Panc1 (cell line): ENCODE measurements around the gene HIGD1C. TPM values are rescaled to one million over a fixed set of nuclear protein-coding genes. Genes with fewer than 3 reads are reported as not detected.
A peak's percentile ranks its signal among the peaks of the same experiment; 100 is the strongest.
"Not testable (repeated sequence)": the region's sequence is repeated elsewhere in the genome, so short reads cannot be mapped to it uniquely, and the experiment has no call there.

Experiments
- ATAC-seq: fragments of 200-7000 bp; cut with Tn5 transposase; 2 replicates; pipeline ENCODE4 v1.9.1; 2020; ENCODE audit warnings: mild to moderate bottlenecking, moderate library complexity
- Bru-seq: library from RNA; stranded (reverse); fragments of 400-500 nt; gene quantifications from one replicate; lab custom pipeline; 2021; lab: Mats Ljungman, UMichigan
- BruChase-seq, 2 experiments: library from RNA; stranded (reverse); fragments of 400-500 nt; gene quantifications; one replicate each; lab custom pipeline; 2021; lab: Mats Ljungman, UMichigan
- BruUV-seq: library from RNA; stranded (reverse); fragments of 400-500 nt; replicated peaks from 2 replicates; lab custom pipeline; 2021; lab: Mats Ljungman, UMichigan
- CTCF ChIA-PET: fragments of 300-600 bp; sonication (Branson Sonifier 250); formaldehyde crosslinking; loops from one replicate; lab custom pipeline; 2022; ENCODE audit warnings: antibody characterized with exemption; lab: Charles Lee
- POLR2A ChIA-PET: fragments of 300-600 bp; sonication (Branson Sonifier 250); formaldehyde crosslinking; loops from one replicate; lab custom pipeline; 2022; ENCODE audit warnings: antibody characterized with exemption; lab: Charles Lee
- DNase-seq: peaks from one replicate; pipeline ENCODE4 v3.0.0-alpha.2; 2010; ENCODE audit warnings: low read depth, low spot score
- H3K27ac ChIP-seq: 2 replicates; pipeline ENCODE4 v1.5.1; 2011; ENCODE audit warnings: mild to moderate bottlenecking, low read length, inconsistent platforms
- H3K27me3 ChIP-seq: fragments of 200-500 bp; sonication (Bioruptor generic); 2 replicates; pipeline ENCODE4 v1.6.0; 2014; ENCODE audit warnings: low read length, inconsistent platforms; ENCODE audit not compliant: control insufficient read depth, insufficient read depth
- H3K36me3 ChIP-seq: fragments of 200-500 bp; sonication (Bioruptor generic); 2 replicates; pipeline ENCODE4 v1.5.1; 2014; ENCODE audit warnings: inconsistent platforms, mild to moderate bottlenecking, low read length, moderate library complexity; ENCODE audit not compliant: control insufficient read depth, insufficient read depth
- H3K4me1 ChIP-seq: 2 replicates; pipeline ENCODE4 v1.5.1; 2011; ENCODE audit warnings: inconsistent platforms, mild to moderate bottlenecking, low read length, moderate library complexity; ENCODE audit not compliant: control insufficient read depth, insufficient read depth
- H3K4me3 ChIP-seq, 2 experiments: 2 replicates each; pipeline ENCODE4 v1.5.1; 2011 to 2012; ENCODE audit warnings: low read depth in 2 of 2, low read length in 2 of 2, mild to moderate bottlenecking in 2 of 2, inconsistent platforms in 1 of 2, moderate library complexity in 1 of 2
- H3K9me3 ChIP-seq: fragments of 200-500 bp; sonication (Bioruptor generic); 2 replicates; pipeline ENCODE4 v1.5.1; 2014; ENCODE audit warnings: low read depth, mild to moderate bottlenecking, inconsistent platforms, low read length, moderate library complexity; ENCODE audit not compliant: control insufficient read depth, insufficient read depth
- POLR2AphosphoS5 ChIP-seq: IDR thresholded peaks from 2 replicates; pipeline ENCODE4 v1.6.1; 2012; ENCODE audit warnings: mild to moderate bottlenecking, low read depth, low read length, moderate library complexity
- SIN3A ChIP-seq: IDR thresholded peaks from 2 replicates; pipeline ENCODE4 v1.6.1; 2012; ENCODE audit warnings: low read depth, mild to moderate bottlenecking, low read length, moderate library complexity, borderline replicate concordance; ENCODE audit not compliant: insufficient read depth
- TCF7L2 ChIP-seq: IDR thresholded peaks from 2 replicates; pipeline ENCODE4 v1.6.1; 2011; ENCODE audit warnings: mild to moderate bottlenecking, low read depth, low read length, inconsistent platforms
- in situ Hi-C: cut with HindIII; loops from 2 replicates; pipeline ENCODE4 v1.10.0; 2016; ENCODE audit warnings: low sequenced_read_pairs, low pct_unique_long_range_greater_than_20kb
- intact Hi-C: fragments of 100-400 bp; cut with micrococcal nuclease; formaldehyde crosslinking; loops from one replicate; pipeline ENCODE4 v1.10.0; 2022; ENCODE audit not compliant: unreplicated experiment
- long read RNA-seq: library from polyadenylated mRNA; unstranded; transcript quantifications from one replicate; pipeline ENCODE4 v2.0.0, GENCODE V29; 2021; ENCODE audit not compliant: unreplicated experiment
- polyA plus RNA-seq: library from polyadenylated mRNA; unstranded; fragments of >200 nt; gene quantifications from one replicate; pipeline ENCODE4 v1.2.1, GENCODE V29; 2012; ENCODE audit warnings: missing spikeins; ENCODE audit not compliant: insufficient read length
- total RNA-seq: library from RNA; stranded (reverse); gene quantifications from one replicate; pipeline ENCODE4 v1.2.1, GENCODE V29; 2021; ENCODE audit not compliant: unreplicated experiment
- TF ChIP-seq, protein P1 (sequence below): fragments of 450-650 bp; IDR thresholded peaks from 2 replicates; pipeline ENCODE4 v1.5.1; 2017; ENCODE audit warnings: mild to moderate bottlenecking
- TF ChIP-seq, protein P2 (sequence below), 2 experiments: IDR thresholded peaks; 2 replicates each; pipeline ENCODE4 v1.6.1; 2011 to 2012; ENCODE audit warnings: low read depth in 2 of 2, control low read depth in 1 of 2, low read length in 1 of 2, mild to moderate bottlenecking in 1 of 2, moderate library complexity in 1 of 2; ENCODE audit not compliant: insufficient read depth in 1 of 2

HIGD1C gene
- total RNA-seq (not detected), Bru-seq, nascent RNA (percentile 5 among the genes with signal in this experiment), BruChase-seq, experiment 1, labeled RNA remaining after a 2-hour chase (percentile 6 among the genes with signal in this experiment), BruChase-seq, experiment 2, labeled RNA remaining after a 6-hour chase (not detected)
- polyA plus RNA-seq: not detected
- long read RNA-seq: 0 reads

DNA sequence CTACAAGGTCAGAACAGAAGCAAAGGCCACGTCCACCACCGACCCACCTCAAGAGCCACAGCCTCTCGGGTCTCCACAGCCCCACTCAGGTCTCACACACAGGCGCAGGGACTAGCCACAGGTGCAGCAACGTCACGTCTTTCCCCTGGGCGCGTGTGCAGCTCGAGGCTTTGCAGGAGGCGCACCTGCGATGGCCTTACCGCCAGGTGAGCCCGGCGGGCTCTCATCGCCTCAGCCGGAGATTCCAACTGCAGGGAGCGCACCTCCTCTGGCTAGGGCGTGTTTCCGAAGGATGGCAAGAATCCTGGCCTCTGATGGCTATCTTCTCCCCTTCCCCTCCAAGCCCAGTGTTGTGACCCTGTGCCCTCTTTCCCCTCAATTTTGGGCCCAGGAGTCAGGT, at the start of gene HIGD1C:
Gene HIGD1C, plus strand, starts transcription at position 35 of the 400 bp plus-strand sequence. CDS start 1,455 bp downstream, outside the sequence.
- Histone ChIP-seq H3K27me3 (no peaks in the 10 kb centered on the region), H3K4me1 (no peaks in the 10 kb centered on the region), H3K36me3 (no peaks in the 10 kb centered on the region), H3K27ac (no peak within 1 kb of the TSS), H3K9me3 (no peaks in the 10 kb centered on the region), H3K4me3 (no peak within 1 kb of the TSS)
- POLR2A ChIA-PET: no interaction called here
- intact Hi-C loops: no loop called here
- no peak for ATAC-seq
- CTCF ChIA-PET: no interaction called here
- in situ Hi-C loops: no loop called here
- DNase-seq: no peak
- TF ChIP-seq POLR2AphosphoS5: no peak
- TF ChIP-seq, protein P1, sequence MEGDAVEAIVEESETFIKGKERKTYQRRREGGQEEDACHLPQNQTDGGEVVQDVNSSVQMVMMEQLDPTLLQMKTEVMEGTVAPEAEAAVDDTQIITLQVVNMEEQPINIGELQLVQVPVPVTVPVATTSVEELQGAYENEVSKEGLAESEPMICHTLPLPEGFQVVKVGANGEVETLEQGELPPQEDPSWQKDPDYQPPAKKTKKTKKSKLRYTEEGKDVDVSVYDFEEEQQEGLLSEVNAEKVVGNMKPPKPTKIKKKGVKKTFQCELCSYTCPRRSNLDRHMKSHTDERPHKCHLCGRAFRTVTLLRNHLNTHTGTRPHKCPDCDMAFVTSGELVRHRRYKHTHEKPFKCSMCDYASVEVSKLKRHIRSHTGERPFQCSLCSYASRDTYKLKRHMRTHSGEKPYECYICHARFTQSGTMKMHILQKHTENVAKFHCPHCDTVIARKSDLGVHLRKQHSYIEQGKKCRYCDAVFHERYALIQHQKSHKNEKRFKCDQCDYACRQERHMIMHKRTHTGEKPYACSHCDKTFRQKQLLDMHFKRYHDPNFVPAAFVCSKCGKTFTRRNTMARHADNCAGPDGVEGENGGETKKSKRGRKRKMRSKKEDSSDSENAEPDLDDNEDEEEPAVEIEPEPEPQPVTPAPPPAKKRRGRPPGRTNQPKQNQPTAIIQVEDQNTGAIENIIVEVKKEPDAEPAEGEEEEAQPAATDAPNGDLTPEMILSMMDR: no peak
- TF ChIP-seq, protein P2, sequence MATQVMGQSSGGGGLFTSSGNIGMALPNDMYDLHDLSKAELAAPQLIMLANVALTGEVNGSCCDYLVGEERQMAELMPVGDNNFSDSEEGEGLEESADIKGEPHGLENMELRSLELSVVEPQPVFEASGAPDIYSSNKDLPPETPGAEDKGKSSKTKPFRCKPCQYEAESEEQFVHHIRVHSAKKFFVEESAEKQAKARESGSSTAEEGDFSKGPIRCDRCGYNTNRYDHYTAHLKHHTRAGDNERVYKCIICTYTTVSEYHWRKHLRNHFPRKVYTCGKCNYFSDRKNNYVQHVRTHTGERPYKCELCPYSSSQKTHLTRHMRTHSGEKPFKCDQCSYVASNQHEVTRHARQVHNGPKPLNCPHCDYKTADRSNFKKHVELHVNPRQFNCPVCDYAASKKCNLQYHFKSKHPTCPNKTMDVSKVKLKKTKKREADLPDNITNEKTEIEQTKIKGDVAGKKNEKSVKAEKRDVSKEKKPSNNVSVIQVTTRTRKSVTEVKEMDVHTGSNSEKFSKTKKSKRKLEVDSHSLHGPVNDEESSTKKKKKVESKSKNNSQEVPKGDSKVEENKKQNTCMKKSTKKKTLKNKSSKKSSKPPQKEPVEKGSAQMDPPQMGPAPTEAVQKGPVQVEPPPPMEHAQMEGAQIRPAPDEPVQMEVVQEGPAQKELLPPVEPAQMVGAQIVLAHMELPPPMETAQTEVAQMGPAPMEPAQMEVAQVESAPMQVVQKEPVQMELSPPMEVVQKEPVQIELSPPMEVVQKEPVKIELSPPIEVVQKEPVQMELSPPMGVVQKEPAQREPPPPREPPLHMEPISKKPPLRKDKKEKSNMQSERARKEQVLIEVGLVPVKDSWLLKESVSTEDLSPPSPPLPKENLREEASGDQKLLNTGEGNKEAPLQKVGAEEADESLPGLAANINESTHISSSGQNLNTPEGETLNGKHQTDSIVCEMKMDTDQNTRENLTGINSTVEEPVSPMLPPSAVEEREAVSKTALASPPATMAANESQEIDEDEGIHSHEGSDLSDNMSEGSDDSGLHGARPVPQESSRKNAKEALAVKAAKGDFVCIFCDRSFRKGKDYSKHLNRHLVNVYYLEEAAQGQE (IDR thresholded peaks at IDR 0.05; ENCODE audit: insufficient read depth in 1 of 2, low read depth in 2 of 2, low read length in 1 of 2): no peak
- TF ChIP-seq TCF7L2: no peak
- TF ChIP-seq SIN3A: no peak
- no TSS peak for BruUV-seq

DNA sequence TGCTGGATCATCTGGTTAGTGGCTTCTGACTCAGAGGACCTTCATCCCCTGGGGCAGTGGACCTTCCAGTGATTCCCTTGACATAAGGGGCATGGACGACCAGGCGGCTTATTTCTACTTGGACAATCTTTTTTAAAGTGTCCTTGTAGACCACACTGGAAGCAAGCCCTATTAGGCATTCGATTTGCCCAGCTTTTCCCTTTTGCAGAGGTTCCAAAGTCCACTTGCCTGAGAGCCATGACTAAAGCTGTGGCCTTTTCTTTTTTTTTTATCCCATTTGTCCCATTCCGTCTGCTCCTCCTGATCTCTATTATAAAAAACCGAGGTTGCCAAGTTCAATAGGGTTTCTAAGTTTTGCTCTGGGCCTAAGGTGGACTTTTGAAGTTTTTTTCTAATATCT, 43.9 kb upstream of the HIGD1C start:
- in situ Hi-C loops, BruUV-seq, intact Hi-C loops: not testable (repeated sequence)

DNA sequence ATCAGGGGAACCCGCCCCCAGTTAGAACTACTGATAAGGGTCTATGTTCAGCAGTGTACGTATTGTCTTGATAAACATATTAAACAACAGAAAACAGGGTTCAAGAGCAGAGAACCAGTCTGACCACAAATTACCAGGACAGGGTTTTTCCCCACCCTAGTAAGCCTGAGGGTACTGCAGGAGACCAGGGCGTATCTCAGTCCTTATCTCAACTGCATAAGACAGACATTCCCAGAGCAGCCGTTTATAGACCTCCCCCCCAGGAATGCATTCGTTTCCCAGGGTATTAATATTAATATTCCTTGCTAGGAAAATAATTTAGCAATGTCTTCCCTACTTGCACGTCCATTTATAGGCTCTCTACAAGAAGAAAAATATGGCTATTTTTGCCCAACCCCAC, 40.0 kb upstream of the HIGD1C start:
- in situ Hi-C loops, BruUV-seq, CTCF ChIA-PET: not testable (repeated sequence)

More for the DNA sequence above, 43.9 kb upstream of the HIGD1C start:
- H3K4me3 ChIP-seq, CTCF ChIA-PET, H3K27ac ChIP-seq, H3K27me3 ChIP-seq, POLR2A ChIA-PET, ATAC-seq, H3K9me3 ChIP-seq, H3K36me3 ChIP-seq, DNase-seq, H3K4me1 ChIP-seq: not testable (repeated sequence)

More for the DNA sequence above, 40.0 kb upstream of the HIGD1C start:
- H3K4me1 ChIP-seq, H3K27me3 ChIP-seq, H3K36me3 ChIP-seq, H3K4me3 ChIP-seq, ATAC-seq, H3K27ac ChIP-seq, DNase-seq, H3K9me3 ChIP-seq, intact Hi-C loops: not testable (repeated sequence)
- POLR2A ChIA-PET: interaction anchor here (1.0 kb wide), 1 partner anchor 31 kb away, joined by 3 read pairs; no protein-coding TSS in a partner anchor
